Measurements from ENCODE around the gene ZNF598.
A peak's percentile ranks its signal among the peaks of the same experiment; 100 is the strongest.

Gene ZNF598

GRCh38 chr16:2009791-2010510 is at the start of gene ZNF598:
Gene ZNF598, minus strand, starts transcription at chr16:2009821.
- peak; percentile 40 to 80 (median 68) for DNase-seq

GRCh38 chr16:2058872-2059271 is 49.3 kb upstream of the ZNF598 start:
- DNase-seq, result no peak

- no peak for DNase-seq
These were observed 48.8 kb upstream of the ZNF598 start for GRCh38 chr16:2058420-2058819.

- no peak for DNase-seq
These were observed 47.8 kb upstream of the ZNF598 start for GRCh38 chr16:2057438-2057837.

- DNase-seq, result no peak
These were observed 47.2 kb upstream of the ZNF598 start for GRCh38 chr16:2056681-2057407.

- DNase-seq, result no peak
These were observed 46.5 kb upstream of the ZNF598 start for GRCh38 chr16:2056077-2056476.

GRCh38 chr16:2054543-2055245 is 45.1 kb upstream of the ZNF598 start:
- no peak for DNase-seq

GRCh38 chr16:2053897-2054296 is 44.3 kb upstream of the ZNF598 start:
- DNase-seq, result no peak

- no peak for DNase-seq
These were observed 43.6 kb upstream of the ZNF598 start for GRCh38 chr16:2053211-2053610.

- DNase-seq, result no peak
These were observed 38.5 kb upstream of the ZNF598 start for GRCh38 chr16:2048116-2048543.

GRCh38 chr16:2047330-2048115 is 37.9 kb upstream of the ZNF598 start, which contains the start of the genes NTHL1 and TSC2:
Gene NTHL1, minus strand, starts transcription at chr16:2047834. Its CDS starts 11 bp downstream, at chr16:2047823.
Gene TSC2, plus strand, starts transcription at chr16:2047985. Its CDS starts 631 bp downstream, at chr16:2048616.
- peak; percentile 79 to 90 (median 85) for DNase-seq

GRCh38 chr16:2046893-2047329 is 37.3 kb upstream of the ZNF598 start:
- DNase-seq, result no peak

GRCh38 chr16:2045965-2046892 is 36.6 kb upstream of the ZNF598 start:
- no peak for DNase-seq

GRCh38 chr16:2044541-2044940 is 34.9 kb upstream of the ZNF598 start:
- no peak for DNase-seq

GRCh38 chr16:2043667-2044451 is 34.2 kb upstream of the ZNF598 start:
- DNase-seq, result no peak

- no peak for DNase-seq
These were observed 33.5 kb upstream of the ZNF598 start for GRCh38 chr16:2042986-2043666.

- DNase-seq, result no peak
These were observed 32.8 kb upstream of the ZNF598 start for GRCh38 chr16:2042171-2042985.

GRCh38 chr16:2040787-2041522 is 31.3 kb upstream of the ZNF598 start:
- no peak for DNase-seq
